K562 (cell line): ENCODE results near the gene OR52B6. TPM values are rescaled to one million over a fixed set of nuclear protein-coding genes. Genes with fewer than 3 reads are reported as not detected.

Experiments used
- ARID1B ChIP-seq: fragments of 450-650 bp; IDR thresholded peaks from 2 replicates; pipeline ENCODE4 v1.6.1; 2016; ENCODE audit warnings: antibody characterized with exemption, mild to moderate bottlenecking, inconsistent platforms
- FOSL1 ChIP-seq: fragments of 200-800 bp; sonication (Bioruptor generic); conservative IDR thresholded peaks from 2 replicates; pipeline ENCODE4 v1.6.1; 2016; ENCODE audit warnings: missing genetic modification characterization, missing compliant biosample characterization
- HMGN3 ChIP-seq: IDR thresholded peaks from 2 replicates; pipeline ENCODE4 v1.6.1; 2011; ENCODE audit warnings: borderline replicate concordance, low read depth, mild to moderate bottlenecking, mixed read lengths, low read length; ENCODE audit not compliant: insufficient read length; ENCODE audit errors: extremely low read depth
- JUN ChIP-seq, 2 experiments: sonication (generic) in 1 of 2; formaldehyde crosslinking in 1 of 2; IDR thresholded peaks; 2 replicates each; pipeline versions ENCODE4 v1.6.1 to v1.8.0; 2012 to 2022; ENCODE audit warnings: borderline replicate concordance in 2 of 2, mild to moderate bottlenecking in 2 of 2, improper control_type of control experiment in 1 of 2, low read depth in 1 of 2, low read length in 1 of 2, missing genetic modification reagents in 1 of 2
- JUND ChIP-seq, 2 experiments: IDR thresholded peaks; 2 replicates in 1 of 2; 3 replicates in 1 of 2; pipeline ENCODE4 v1.6.1; 2011; ENCODE audit warnings: borderline replicate concordance in 2 of 2, low read depth in 2 of 2, low read length in 2 of 2, improper control_type of control experiment in 1 of 2, missing biosample characterization in 1 of 2, missing genetic modification characterization in 1 of 2, missing genetic modification reagents in 1 of 2
- RFX1 ChIP-seq: fragments of 450-650 bp; IDR thresholded peaks from 2 replicates; pipeline ENCODE4 v1.6.1; 2016; ENCODE audit warnings: mild to moderate bottlenecking, moderate library complexity
- SLC30A9 ChIP-seq: fragments of 250-450 bp; sonication (Bioruptor Pico); IDR thresholded peaks from 2 replicates; pipeline ENCODE4 v1.8.0; 2022; ENCODE audit warnings: mild to moderate bottlenecking, moderate library complexity
- SMARCE1 ChIP-seq: fragments of 450-650 bp; IDR thresholded peaks from 2 replicates; pipeline ENCODE4 v1.7.1; 2016; ENCODE audit warnings: mild to moderate bottlenecking
- TBP ChIP-seq: optimal IDR thresholded peaks from 2 replicates; pipeline ENCODE3; 2011; ENCODE audit warnings: low read depth, low read length, improper control_type of control experiment
- ZC3H8 ChIP-seq: fragments of 450-650 bp; IDR thresholded peaks from 2 replicates; pipeline ENCODE4 v1.6.1; 2017
- polyA plus RNA-seq, 8 experiments: library from polyadenylated mRNA; depleted of rRNA in 4 of 8; stranded (reverse) in 5 of 8; unstranded in 3 of 8; fragments of >200 nt; fragmentation: Nextera tagmentation in 2 of 8; fragmentation: Illumina TruSeq in 1 of 8; extraction: Ambion mirVana in 2 of 8; extraction: Trizol in 1 of 8; gene quantifications; 2 replicates each; pipeline versions ENCODE4 v1.2.1 to v1.2.3, GENCODE V29; 2011 to 2014; ENCODE audit warnings: inconsistent platforms in 1 of 8, missing spikeins in 1 of 8
- total RNA-seq, 7 experiments: library from RNA; depleted of rRNA in 6 of 7; stranded (reverse); fragments of >200 nt in 6 of 7; fragmentation: Illumina TruSeq in 2 of 7; extraction: Trizol in 2 of 7; gene quantifications; 2 replicates each; pipeline versions ENCODE4 v1.2.1 to v1.2.3, GENCODE V29; 2011 to 2021; ENCODE audit warnings: low replicate concordance in 1 of 7
- TF ChIP-seq, protein P1 (sequence below), 2 experiments: fragments of 450-650 bp in 1 of 2; sonication (generic) in 1 of 2; formaldehyde crosslinking in 1 of 2; IDR thresholded peaks in 1 of 2; conservative IDR thresholded peaks in 1 of 2; 2 replicates each; pipeline versions ENCODE4 v1.6.1 to v1.8.1; 2016 to 2023; ENCODE audit warnings: mild to moderate bottlenecking in 2 of 2, moderate library complexity in 2 of 2, inconsistent platforms in 1 of 2, missing genetic modification reagents in 1 of 2
- TF ChIP-seq, protein P2 (sequence below): sonication (generic); formaldehyde crosslinking; IDR thresholded peaks from 2 replicates; pipeline ENCODE4 v1.8.1; 2023; ENCODE audit warnings: mild to moderate bottlenecking, missing genetic modification reagents
- TF ChIP-seq, protein P3 (sequence below), 3 experiments: fragments of 200-800 bp in 1 of 3; sonication (Bioruptor generic) in 1 of 3; sonication (generic) in 1 of 3; formaldehyde crosslinking in 1 of 3; IDR thresholded peaks; 2 replicates each; pipeline versions ENCODE4 v1.6.1 to v1.8.0; 2016 to 2022; ENCODE audit warnings: mild to moderate bottlenecking in 2 of 3, missing compliant biosample characterization in 2 of 3, missing genetic modification characterization in 2 of 3, missing genetic modification reagents in 1 of 3

OR52B6 gene
- total and polyA plus RNA-seq, 9 of the 15 experiments (the other 6 are each of a cell fraction or from before 2014, with no cell fraction given), result not detected

DNA sequence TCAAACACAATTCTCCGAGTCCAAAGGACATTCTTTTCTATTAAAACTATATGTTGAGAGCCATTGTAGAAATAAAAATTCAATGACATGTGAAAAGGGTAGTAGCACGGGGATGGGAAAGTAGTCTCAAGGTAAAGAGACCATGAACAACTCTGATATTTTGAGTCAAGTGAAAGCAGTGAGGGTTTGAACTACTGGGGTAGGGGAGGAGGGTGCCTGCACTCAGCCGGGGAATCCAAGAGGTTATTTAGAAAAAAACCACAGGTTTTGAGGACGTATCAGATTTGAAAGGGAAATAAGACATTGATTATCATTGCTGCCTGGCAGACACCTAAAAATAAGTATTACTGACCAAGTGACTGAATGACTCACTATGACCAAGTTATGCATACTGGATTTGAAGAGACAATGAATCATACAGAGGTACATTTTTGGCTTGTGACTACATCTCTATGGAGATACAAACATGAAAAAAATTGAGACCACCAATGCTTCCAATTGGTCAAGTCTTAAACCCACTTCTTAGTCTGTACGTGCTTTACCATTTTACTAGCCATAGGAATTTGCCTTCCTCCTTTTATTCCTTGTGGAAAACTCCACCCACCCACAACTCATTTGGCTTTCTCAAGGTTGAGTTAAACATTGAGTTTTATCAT lies 30.1 kb upstream of the OR52B6 start (continued):
- peak; percentile 25; the same call in 1 of the 2 replicates for TF ChIP-seq RFX1
- TF ChIP-seq HMGN3, result no peak
- TF ChIP-seq SMARCE1, result peak; percentile 62
- peak; percentile 95 for TF ChIP-seq FOSL1 (tag)
- TF ChIP-seq SLC30A9 (CRISPR knock-in tag), result no peak
- TF ChIP-seq ARID1B, result peak; percentile 62
- TF ChIP-seq JUND (IDR thresholded peaks at IDR 0.05; ENCODE audit: borderline replicate concordance, low read depth, low read length), result peak; percentile 67; the same call in 1 of the 2 replicates
- peak; percentile 70; the same call in 1 of the 3 replicates for TF ChIP-seq JUND (tag; IDR thresholded peaks at IDR 0.05; ENCODE audit: borderline replicate concordance, low read depth, low read length)
- TF ChIP-seq, protein P1, sequence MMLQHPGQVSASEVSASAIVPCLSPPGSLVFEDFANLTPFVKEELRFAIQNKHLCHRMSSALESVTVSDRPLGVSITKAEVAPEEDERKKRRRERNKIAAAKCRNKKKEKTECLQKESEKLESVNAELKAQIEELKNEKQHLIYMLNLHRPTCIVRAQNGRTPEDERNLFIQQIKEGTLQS (IDR thresholded peaks at IDR 0.05), result peak; percentile 88
- TF ChIP-seq, protein P1 (CRISPR knock-in tag; conservative IDR thresholded peaks at IDR 0.05), result no peak
- TF ChIP-seq TBP, result no peak
- TF ChIP-seq, protein P2, sequence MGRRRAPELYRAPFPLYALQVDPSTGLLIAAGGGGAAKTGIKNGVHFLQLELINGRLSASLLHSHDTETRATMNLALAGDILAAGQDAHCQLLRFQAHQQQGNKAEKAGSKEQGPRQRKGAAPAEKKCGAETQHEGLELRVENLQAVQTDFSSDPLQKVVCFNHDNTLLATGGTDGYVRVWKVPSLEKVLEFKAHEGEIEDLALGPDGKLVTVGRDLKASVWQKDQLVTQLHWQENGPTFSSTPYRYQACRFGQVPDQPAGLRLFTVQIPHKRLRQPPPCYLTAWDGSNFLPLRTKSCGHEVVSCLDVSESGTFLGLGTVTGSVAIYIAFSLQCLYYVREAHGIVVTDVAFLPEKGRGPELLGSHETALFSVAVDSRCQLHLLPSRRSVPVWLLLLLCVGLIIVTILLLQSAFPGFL (CRISPR knock-in tag), result no peak
- TF ChIP-seq, protein P3, sequence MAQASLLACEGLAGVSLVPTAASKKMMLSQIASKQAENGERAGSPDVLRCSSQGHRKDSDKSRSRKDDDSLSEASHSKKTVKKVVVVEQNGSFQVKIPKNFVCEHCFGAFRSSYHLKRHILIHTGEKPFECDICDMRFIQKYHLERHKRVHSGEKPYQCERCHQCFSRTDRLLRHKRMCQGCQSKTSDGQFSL (CRISPR knock-in tag; IDR thresholded peaks at IDR 0.05), result no peak
- TF ChIP-seq, protein P3 (tag; IDR thresholded peaks at IDR 0.05), result no peak
- peak; percentile 57 for TF ChIP-seq JUN (IDR thresholded peaks at IDR 0.05; ENCODE audit: borderline replicate concordance, low read depth, low read length)
- TF ChIP-seq JUN (CRISPR knock-in tag; IDR thresholded peaks at IDR 0.05; ENCODE audit: borderline replicate concordance), result no peak
- no peak for TF ChIP-seq ZC3H8
